Transverse colon (tissue), 3 donors: Measurements from ENCODE around the gene PROZ.

Experiments
- EP300 ChIP-seq: sonication (generic); formaldehyde crosslinking; IDR thresholded peaks from one replicate; pipeline ENCODE4 v1.6.1; 2017; ENCODE audit warnings: antibody characterized with exemption, low read depth
- TF ChIP-seq, protein P1 (sequence below), 5 experiments: fragments of 200-600 bp in 3 of 5; fragments of 450-650 bp in 2 of 5; sonication (generic) in 3 of 5; IDR thresholded peaks; 1 replicate in 2 of 5; 2 replicates in 3 of 5; pipeline ENCODE4 v1.5.1; 2016 to 2017; ENCODE audit warnings: antibody characterized with exemption in 5 of 5, inconsistent platforms in 3 of 5, mild to moderate bottlenecking in 2 of 5, moderate library complexity in 1 of 5

DNA sequence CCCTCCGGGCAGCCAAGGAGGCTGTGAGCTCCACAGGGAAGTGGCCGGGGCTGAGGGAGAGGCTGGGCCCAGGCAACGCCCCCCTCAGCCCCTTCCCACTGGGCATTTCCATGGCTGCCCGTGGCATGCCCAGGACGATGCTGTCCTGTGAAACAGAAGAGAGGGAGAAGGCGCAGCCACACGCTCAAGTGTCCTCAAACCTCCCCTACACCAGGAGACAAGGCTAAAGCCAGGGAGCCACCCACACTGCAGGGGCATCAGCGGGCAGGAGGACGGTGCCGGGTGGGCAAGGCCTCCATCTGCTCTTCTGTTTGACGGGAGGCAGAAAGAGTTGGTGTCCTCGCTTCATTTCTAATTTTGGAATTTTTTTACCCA lies 14.2 kb upstream of the PROZ start:
- TF ChIP-seq EP300 = no peak
- TF ChIP-seq, protein P1, sequence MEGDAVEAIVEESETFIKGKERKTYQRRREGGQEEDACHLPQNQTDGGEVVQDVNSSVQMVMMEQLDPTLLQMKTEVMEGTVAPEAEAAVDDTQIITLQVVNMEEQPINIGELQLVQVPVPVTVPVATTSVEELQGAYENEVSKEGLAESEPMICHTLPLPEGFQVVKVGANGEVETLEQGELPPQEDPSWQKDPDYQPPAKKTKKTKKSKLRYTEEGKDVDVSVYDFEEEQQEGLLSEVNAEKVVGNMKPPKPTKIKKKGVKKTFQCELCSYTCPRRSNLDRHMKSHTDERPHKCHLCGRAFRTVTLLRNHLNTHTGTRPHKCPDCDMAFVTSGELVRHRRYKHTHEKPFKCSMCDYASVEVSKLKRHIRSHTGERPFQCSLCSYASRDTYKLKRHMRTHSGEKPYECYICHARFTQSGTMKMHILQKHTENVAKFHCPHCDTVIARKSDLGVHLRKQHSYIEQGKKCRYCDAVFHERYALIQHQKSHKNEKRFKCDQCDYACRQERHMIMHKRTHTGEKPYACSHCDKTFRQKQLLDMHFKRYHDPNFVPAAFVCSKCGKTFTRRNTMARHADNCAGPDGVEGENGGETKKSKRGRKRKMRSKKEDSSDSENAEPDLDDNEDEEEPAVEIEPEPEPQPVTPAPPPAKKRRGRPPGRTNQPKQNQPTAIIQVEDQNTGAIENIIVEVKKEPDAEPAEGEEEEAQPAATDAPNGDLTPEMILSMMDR (IDR thresholded peaks at IDR 0.05) = no peak
